ENCODE results near the gene NRP2.

NRP2 gene

GRCh38 chr2:205822579-205822978 lies 140.3 kb downstream of the NRP2 start:
- Histone ChIP-seq H3F3A (ENCODE audit: low read depth) (no peaks in the 10 kb centered on the region), H3K9ac (ENCODE audit: low read depth, low read length, poor library complexity, severe bottlenecking) (no peak overlapping the region), H3K4me3 (ENCODE audit: low read length, poor library complexity, severe bottlenecking) (no peak overlapping the region), H2AFZ (ENCODE audit: low read length) (no peak overlapping the region), H3K9me3 (ENCODE audit: insufficient read depth, low read depth, low read length) (no peaks in the 10 kb centered on the region), H3K36me3 (ENCODE audit: insufficient read depth, low read length) (no peaks in the 10 kb centered on the region), H3K4me1 (ENCODE audit: insufficient read depth, low read length, poor library complexity, severe bottlenecking) (no peaks in the 10 kb centered on the region), H4K20me1 (ENCODE audit: insufficient read depth, low read length, poor library complexity, severe bottlenecking) (no peaks in the 10 kb centered on the region), H3K4me2 (ENCODE audit: low read depth, low read length, poor library complexity, severe bottlenecking) (no peak overlapping the region), H3K27me3 (ENCODE audit: insufficient read depth, low read length, poor library complexity, severe bottlenecking) (no peaks in the 10 kb centered on the region), H3K9me2 (replicated peaks; ENCODE audit: low read depth, low read length) (no peaks in the 10 kb centered on the region), H3K79me2 (ENCODE audit: insufficient read depth, low read length) (no peaks in the 10 kb centered on the region)
- no peak for TF ChIP-seq CTCF (conservative IDR thresholded peaks at IDR 0.05; ENCODE audit: low read length)
- TF ChIP-seq EZH2phosphoT487 (IDR thresholded peaks at IDR 0.05; ENCODE audit: borderline replicate concordance), result no peak

GRCh38 chr2:205827809-205828365 lies 145.6 kb downstream of the NRP2 start:
- no peak overlapping the region for H2AFZ ChIP-seq (ENCODE audit: low read length)
- H3K4me2 ChIP-seq (ENCODE audit: low read depth, low read length, poor library complexity, severe bottlenecking), result no peak overlapping the region
- H3K9me3 ChIP-seq (ENCODE audit: insufficient read depth, low read depth, low read length), result no peaks in the 10 kb centered on the region
- H3K79me2 ChIP-seq (ENCODE audit: insufficient read depth, low read length), result no peaks in the 10 kb centered on the region
- no peaks in the 10 kb centered on the region for H3K9me2 ChIP-seq (replicated peaks; ENCODE audit: low read depth, low read length)
- H3K27me3 ChIP-seq (ENCODE audit: insufficient read depth, low read length, poor library complexity, severe bottlenecking), result no peaks in the 10 kb centered on the region
- no peaks in the 10 kb centered on the region for H3K36me3 ChIP-seq (ENCODE audit: insufficient read depth, low read length)
- TF ChIP-seq EZH2phosphoT487 (IDR thresholded peaks at IDR 0.05; ENCODE audit: borderline replicate concordance), result no peak
- no peak for TF ChIP-seq CTCF (conservative IDR thresholded peaks at IDR 0.05; ENCODE audit: low read length)
- peaks cover 5% of the 10 kb centered on the region for H3K4me1 ChIP-seq (ENCODE audit: insufficient read depth, low read length, poor library complexity, severe bottlenecking)
- no peak overlapping the region for H3K9ac ChIP-seq (ENCODE audit: low read depth, low read length, poor library complexity, severe bottlenecking)
- no peaks in the 10 kb centered on the region for H4K20me1 ChIP-seq (ENCODE audit: insufficient read depth, low read length, poor library complexity, severe bottlenecking)
- H3F3A ChIP-seq (ENCODE audit: low read depth), result no peaks in the 10 kb centered on the region
- no peak overlapping the region for H3K4me3 ChIP-seq (ENCODE audit: low read length, poor library complexity, severe bottlenecking)

GRCh38 chr2:205833864-205834263 lies 151.6 kb downstream of the NRP2 start:
- no peaks in the 10 kb centered on the region for H3F3A ChIP-seq (ENCODE audit: low read depth)

More at GRCh38 chr2:205833864-205834263, 151.6 kb downstream of the NRP2 start:
- Histone ChIP-seq H3K36me3 (ENCODE audit: insufficient read depth, low read length) (no peaks in the 10 kb centered on the region), H4K20me1 (ENCODE audit: insufficient read depth, low read length, poor library complexity, severe bottlenecking) (no peaks in the 10 kb centered on the region), H3K79me2 (ENCODE audit: insufficient read depth, low read length) (no peaks in the 10 kb centered on the region), H3K9me3 (ENCODE audit: insufficient read depth, low read depth, low read length) (no peaks in the 10 kb centered on the region), H3K9ac (ENCODE audit: low read depth, low read length, poor library complexity, severe bottlenecking) (no peak overlapping the region), H3K27me3 (ENCODE audit: insufficient read depth, low read length, poor library complexity, severe bottlenecking) (no peaks in the 10 kb centered on the region), H2AFZ (ENCODE audit: low read length) (no peak overlapping the region), H3K9me2 (replicated peaks; ENCODE audit: low read depth, low read length) (no peaks in the 10 kb centered on the region), H3K4me2 (ENCODE audit: low read depth, low read length, poor library complexity, severe bottlenecking) (no peak overlapping the region), H3K4me1 (ENCODE audit: insufficient read depth, low read length, poor library complexity, severe bottlenecking) (peaks cover 19% of the 10 kb centered on the region), H3K4me3 (ENCODE audit: low read length, poor library complexity, severe bottlenecking) (no peak overlapping the region)
- TF ChIP-seq EZH2phosphoT487 (IDR thresholded peaks at IDR 0.05; ENCODE audit: borderline replicate concordance) (no peak), CTCF (conservative IDR thresholded peaks at IDR 0.05; ENCODE audit: low read length) (no peak)
